ENCODE measurements around the gene KRT76. TPM values are rescaled to one million over a fixed set of nuclear protein-coding genes. Genes with fewer than 3 reads are reported as not detected.

The KRT76 gene
- total RNA-seq, 1 experiment from 2014 or later = not detected

- Histone ChIP-seq H3K27ac (ENCODE audit: low read depth, low read length) (no peak overlapping the region), H2AFZ (ENCODE audit: low read depth, low read length, poor library complexity, severe bottlenecking) (no peak overlapping the region), H4K20me1 (ENCODE audit: insufficient read depth) (no peaks in the 10 kb centered on the region), H3K4me1 (ENCODE audit: control insufficient read depth in 1 of 2, insufficient read depth in 2 of 2, low read length in 2 of 2) (peaks cover 0 to 9% of the 10 kb centered on the region in 2 experiments; a peak in 2 of 4 replicates), H3K4me3 (replicated peaks in 1 of 2; ENCODE audit: low read depth in 1 of 2, low read length in 2 of 2) (no peak overlapping the region), H3K9me3 (ENCODE audit: control insufficient read depth in 1 of 2, insufficient read depth in 1 of 2, low read depth in 1 of 2, low read length in 2 of 2) (no peaks in the 10 kb centered on the region), H3K36me3 (ENCODE audit: control insufficient read depth in 1 of 2, insufficient read depth in 2 of 2, low read length in 2 of 2) (no peaks in the 10 kb centered on the region), H3K9ac (ENCODE audit: low read length) (no peak overlapping the region), H3K9me2 (ENCODE audit: insufficient read depth) (no peaks in the 10 kb centered on the region), H3K4me2 (ENCODE audit: low read length) (no peak overlapping the region), H3K79me2 (ENCODE audit: insufficient read depth, low read length) (no peaks in the 10 kb centered on the region), H3K27me3 (ENCODE audit: insufficient read depth, low read length) (no peaks in the 10 kb centered on the region)
- intact Hi-C loops (cut with micrococcal nuclease) = no loop called here
- ChIA-PET RAD21 (ENCODE audit: low non-redundant PET in 1 of 2, low total read pairs in 2 of 2, uncharacterized antibody in 2 of 2, unreplicated experiment in 2 of 2) (no interaction called here), CTCF (no interaction called here), POLR2A (no interaction called here)
- BruUV-seq (replicated peaks) = no TSS peak
- DNase-seq (ENCODE audit: low read depth, low spot score) (no peak), ATAC-seq (no peak)
- TF ChIP-seq ATF3 (IDR thresholded peaks at IDR 0.05) = no peak
These were observed 48.8 kb upstream of the KRT76 start for GRCh38 chr12:52825961-52826360.

- H3K4me2 ChIP-seq (ENCODE audit: low read length) = no peak overlapping the region
- H3K27ac ChIP-seq (ENCODE audit: low read depth, low read length) = no peak overlapping the region
- DNase-seq (ENCODE audit: low read depth, low spot score) = no peak
- ChIA-PET RAD21 (ENCODE audit: low non-redundant PET in 1 of 2, low total read pairs in 2 of 2, uncharacterized antibody in 2 of 2, unreplicated experiment in 2 of 2) (no interaction called here), CTCF (interaction anchor here (1.3 kb wide), 1 partner anchor 55 kb away, joined by 5 read pairs; no protein-coding TSS in a partner anchor), POLR2A (no interaction called here)
- H3K27me3 ChIP-seq (ENCODE audit: insufficient read depth, low read length) = no peaks in the 10 kb centered on the region
- no peaks in the 10 kb centered on the region for H3K79me2 ChIP-seq (ENCODE audit: insufficient read depth, low read length)
- peaks cover 0 to 9% of the 10 kb centered on the region in 2 experiments; a peak in 2 of 4 replicates for H3K4me1 ChIP-seq (ENCODE audit: control insufficient read depth in 1 of 2, insufficient read depth in 2 of 2, low read length in 2 of 2)
- H2AFZ ChIP-seq (ENCODE audit: low read depth, low read length, poor library complexity, severe bottlenecking) = no peak overlapping the region
- H3K9ac ChIP-seq (ENCODE audit: low read length) = no peak overlapping the region
- no peaks in the 10 kb centered on the region for H3K9me3 ChIP-seq (ENCODE audit: control insufficient read depth in 1 of 2, insufficient read depth in 1 of 2, low read depth in 1 of 2, low read length in 2 of 2)
- ATAC-seq = no peak
- H3K9me2 ChIP-seq (ENCODE audit: insufficient read depth) = no peaks in the 10 kb centered on the region
- H3K36me3 ChIP-seq (ENCODE audit: control insufficient read depth in 1 of 2, insufficient read depth in 2 of 2, low read length in 2 of 2) = no peaks in the 10 kb centered on the region
- intact Hi-C loops (cut with micrococcal nuclease) = no loop called here
- no peak for TF ChIP-seq CBX3 (IDR thresholded peaks at IDR 0.05; ENCODE audit: low read depth)
- no peak for TF ChIP-seq SP1 (IDR thresholded peaks at IDR 0.05; ENCODE audit: low read depth)
- no peak for TF ChIP-seq ATF3 (IDR thresholded peaks at IDR 0.05)
- no peak for TF ChIP-seq ZNF274 (IDR thresholded peaks at IDR 0.05; ENCODE audit: low read depth, low read length)
- TF ChIP-seq MAX (IDR thresholded peaks at IDR 0.05) = no peak
- TF ChIP-seq EZH2 (IDR thresholded peaks at IDR 0.05) = no peak
- TF ChIP-seq POLR2AphosphoS5 (IDR thresholded peaks at IDR 0.05; ENCODE audit: low read depth, low read length) = no peak
- TF ChIP-seq EZH2phosphoT487 (IDR thresholded peaks at IDR 0.05; ENCODE audit: borderline replicate concordance) = no peak
- TF ChIP-seq ZFX (IDR thresholded peaks at IDR 0.05) = no peak
- no peak for TF ChIP-seq ELF1 (IDR thresholded peaks at IDR 0.05; ENCODE audit: borderline replicate concordance, low read depth)
- TF ChIP-seq YY1 (IDR thresholded peaks at IDR 0.05; ENCODE audit: extremely low read depth, insufficient replicate concordance, low read depth, low read length) = no peak
- H3K4me3 ChIP-seq (replicated peaks in 1 of 2; ENCODE audit: low read depth in 1 of 2, low read length in 2 of 2) = no peak overlapping the region
- H4K20me1 ChIP-seq (ENCODE audit: insufficient read depth) = no peaks in the 10 kb centered on the region
- BruUV-seq (replicated peaks) = no TSS peak
These were observed 47.7 kb upstream of the KRT76 start for GRCh38 chr12:52824741-52825410.
